RWPE2 (cell line): Measurements from ENCODE around the gene TAS1R3.

ENCODE experiments used
- ATAC-seq: fragments of 200-7000 bp; cut with Tn5 transposase; 3 replicates; pipeline ENCODE4 v1.9.1; 2021; ENCODE audit warnings: low read depth
- DNase-seq: peaks from one replicate; pipeline ENCODE4 v3.0.0-alpha.2; 2020; ENCODE audit warnings: low spot score
- H3K27ac ChIP-seq: fragments of 450-650 bp; 2 replicates; pipeline ENCODE4 v1.5.1; 2017; ENCODE audit warnings: mild to moderate bottlenecking; ENCODE audit not compliant: poor library complexity, severe bottlenecking
- H3K27me3 ChIP-seq: fragments of 250-450 bp; sonication (Bioruptor Pico); 2 replicates; pipeline ENCODE4 v1.5.1; 2021; ENCODE audit warnings: mild to moderate bottlenecking, moderate library complexity; ENCODE audit not compliant: insufficient read depth, poor library complexity, severe bottlenecking
- H3K36me3 ChIP-seq: fragments of 250-450 bp; sonication (Bioruptor Pico); 2 replicates; pipeline ENCODE4 v1.5.1; 2020; ENCODE audit warnings: low read depth, mild to moderate bottlenecking, moderate library complexity
- H3K4me1 ChIP-seq: fragments of 250-450 bp; sonication (Bioruptor Pico); 2 replicates; pipeline ENCODE4 v1.5.1; 2021; ENCODE audit warnings: mild to moderate bottlenecking, moderate library complexity; ENCODE audit not compliant: insufficient read depth, poor library complexity, severe bottlenecking
- H3K4me3 ChIP-seq: fragments of 250-450 bp; sonication (Bioruptor Pico); 2 replicates; pipeline ENCODE4 v1.5.1; 2021; ENCODE audit warnings: mild to moderate bottlenecking, moderate library complexity; ENCODE audit not compliant: severe bottlenecking
- H3K9me3 ChIP-seq: fragments of 250-450 bp; sonication (Bioruptor Pico); 2 replicates; pipeline ENCODE4 v1.5.1; 2021; ENCODE audit warnings: mild to moderate bottlenecking, moderate library complexity; ENCODE audit not compliant: severe bottlenecking
- CTCF ChIP-seq: fragments of 450-650 bp; IDR thresholded peaks from one replicate; pipeline ENCODE4 v1.5.1; 2017; ENCODE audit warnings: mild to moderate bottlenecking, moderate library complexity; ENCODE audit not compliant: poor library complexity, severe bottlenecking

Gene TAS1R3

GRCh38 chr1:1295154-1295923 lies 35.7 kb upstream of the TAS1R3 start:
- Histone ChIP-seq H3K9me3 (no peaks in the 10 kb centered on the region), H3K27ac (no peak overlapping the region), H3K36me3 (no peaks in the 10 kb centered on the region), H3K27me3 (no peaks in the 10 kb centered on the region), H3K4me1 (no peaks in the 10 kb centered on the region), H3K4me3 (no peak overlapping the region)
- no peak for TF ChIP-seq CTCF
- DNase-seq (no peak), ATAC-seq (no peak)

- no peak for DNase-seq
- no peaks in the 10 kb centered on the region for H3K36me3 ChIP-seq
Observed at GRCh38 chr1:1296070-1297061, 34.7 kb upstream of the TAS1R3 start.

GRCh38 chr1:1297802-1298424 lies 33.2 kb upstream of the TAS1R3 start:
- Histone ChIP-seq H3K27ac (no peak overlapping the region), H3K27me3 (no peaks in the 10 kb centered on the region), H3K4me3 (no peak overlapping the region), H3K36me3 (no peaks in the 10 kb centered on the region), H3K9me3 (no peaks in the 10 kb centered on the region), H3K4me1 (peaks cover under 1% of the 10 kb centered on the region)
- ATAC-seq: no peak
- no peak for DNase-seq
- TF ChIP-seq CTCF: no peak

More at GRCh38 chr1:1296070-1297061, 34.7 kb upstream of the TAS1R3 start:
- Histone ChIP-seq H3K4me3 (no peak overlapping the region), H3K27ac (no peak overlapping the region), H3K9me3 (no peaks in the 10 kb centered on the region), H3K27me3 (no peaks in the 10 kb centered on the region), H3K4me1 (no peaks in the 10 kb centered on the region)
- ATAC-seq: no peak
- no peak for TF ChIP-seq CTCF

GRCh38 chr1:1298861-1299685 lies 32.0 kb upstream of the TAS1R3 start:
- no peak overlapping the region for H3K27ac ChIP-seq
- no peak for ATAC-seq
- H3K9me3 ChIP-seq: no peaks in the 10 kb centered on the region
- no peaks in the 10 kb centered on the region for H3K27me3 ChIP-seq
- H3K4me1 ChIP-seq: peaks cover 10% of the 10 kb centered on the region
- no peak overlapping the region for H3K4me3 ChIP-seq
- TF ChIP-seq CTCF: no peak
- H3K36me3 ChIP-seq: no peaks in the 10 kb centered on the region
- DNase-seq: no peak
